SK-N-SH treated with all-trans-retinoic acid at 6 μM for 48 hours (cell line): ENCODE measurements around the gene OAS1.

Source experiments
- ATAC-seq: fragments of 200-7000 bp; cut with Tn5 transposase; 3 replicates; pipeline ENCODE4 v1.9.1; 2020; ENCODE audit warnings: mild to moderate bottlenecking, moderate library complexity
- ARNTL ChIP-seq: fragments of 450-650 bp; formaldehyde crosslinking; IDR thresholded peaks from 2 replicates; pipeline ENCODE4 v1.5.0; 2020; ENCODE audit warnings: low read depth, mild to moderate bottlenecking, moderate library complexity, borderline replicate concordance
- BACH2 ChIP-seq: fragments of 250-450 bp; sonication (Bioruptor Pico); IDR thresholded peaks from 2 replicates; pipeline ENCODE4 v1.9.0; 2021; ENCODE audit warnings: mild to moderate bottlenecking, borderline replicate concordance
- CSDC2 ChIP-seq: fragments of 250-450 bp; sonication (Bioruptor Pico); IDR thresholded peaks from 2 replicates; pipeline ENCODE4 v1.5.0; 2020; ENCODE audit warnings: mild to moderate bottlenecking, moderate library complexity
- CSRNP3 ChIP-seq: fragments of 250-450 bp; sonication (Bioruptor Pico); IDR thresholded peaks from 2 replicates; pipeline ENCODE4 v1.5.1; 2021; ENCODE audit warnings: mild to moderate bottlenecking, moderate library complexity
- ESRRG ChIP-seq: fragments of 250-450 bp; sonication (Bioruptor Pico); IDR thresholded peaks from 2 replicates; pipeline ENCODE4 v1.6.1; 2021; ENCODE audit warnings: mild to moderate bottlenecking
- GLIS3 ChIP-seq: fragments of 250-450 bp; sonication (Bioruptor Pico); IDR thresholded peaks from 2 replicates; pipeline ENCODE4 v1.5.0; 2020; ENCODE audit warnings: mild to moderate bottlenecking, moderate library complexity
- ISL1 ChIP-seq: fragments of 250-450 bp; sonication (Bioruptor Pico); IDR thresholded peaks from 2 replicates; pipeline ENCODE4 v2.1.2; 2022; ENCODE audit warnings: mild to moderate bottlenecking, moderate library complexity
- OSR1 ChIP-seq: fragments of 250-450 bp; sonication (Bioruptor Pico); IDR thresholded peaks from 2 replicates; pipeline ENCODE4 v1.8.0; 2022; ENCODE audit warnings: moderate library complexity, mild to moderate bottlenecking, inconsistent platforms
- POU6F1 ChIP-seq: fragments of 250-450 bp; sonication (Bioruptor Pico); IDR thresholded peaks from 2 replicates; pipeline ENCODE4 v1.8.0; 2021; ENCODE audit warnings: low read depth, mild to moderate bottlenecking, moderate library complexity, borderline replicate concordance
- PPARA ChIP-seq: fragments of 250-450 bp; sonication (Bioruptor Pico); IDR thresholded peaks from 2 replicates; pipeline ENCODE4 v1.5.0; 2020; ENCODE audit warnings: mild to moderate bottlenecking, borderline replicate concordance
- RARB ChIP-seq: fragments of 250-450 bp; sonication (Bioruptor Pico); IDR thresholded peaks from 2 replicates; pipeline ENCODE4 v1.8.0; 2021; ENCODE audit warnings: mild to moderate bottlenecking, moderate library complexity
- SNAI2 ChIP-seq: fragments of 250-450 bp; sonication (Bioruptor Pico); IDR thresholded peaks from 2 replicates; pipeline ENCODE4 v1.5.0; 2020; ENCODE audit warnings: mild to moderate bottlenecking, moderate library complexity
- TCF4 ChIP-seq: fragments of 250-450 bp; sonication (Bioruptor Pico); IDR thresholded peaks from 2 replicates; pipeline ENCODE4 v1.8.0; 2021; ENCODE audit warnings: mild to moderate bottlenecking, moderate library complexity, borderline replicate concordance
- TOX ChIP-seq: fragments of 250-450 bp; sonication (Bioruptor Pico); IDR thresholded peaks from 2 replicates; pipeline ENCODE4 v1.8.0; 2021; ENCODE audit warnings: mild to moderate bottlenecking, moderate library complexity, borderline replicate concordance
- ZFP3 ChIP-seq: fragments of 250-450 bp; sonication (Bioruptor Pico); IDR thresholded peaks from 2 replicates; pipeline ENCODE4 v1.5.0; 2020; ENCODE audit warnings: mild to moderate bottlenecking, moderate library complexity
- ZNF565 ChIP-seq: fragments of 450-650 bp; formaldehyde crosslinking; conservative IDR thresholded peaks from 2 replicates; pipeline ENCODE4 v1.5.0; 2020; ENCODE audit warnings: low read depth, mild to moderate bottlenecking, moderate library complexity
- ZNF70 ChIP-seq: fragments of 450-650 bp; formaldehyde crosslinking; IDR thresholded peaks from 2 replicates; pipeline ENCODE4 v1.5.0; 2020; ENCODE audit warnings: mild to moderate bottlenecking, moderate library complexity
- ZNF8 ChIP-seq: fragments of 450-650 bp; formaldehyde crosslinking; IDR thresholded peaks from 2 replicates; pipeline ENCODE4 v1.5.0; 2020; ENCODE audit warnings: mild to moderate bottlenecking, moderate library complexity
- TF ChIP-seq, protein P1 (sequence below): fragments of 250-450 bp; sonication (Bioruptor Pico); IDR thresholded peaks from 2 replicates; pipeline ENCODE4 v1.8.0; 2020; ENCODE audit warnings: mild to moderate bottlenecking, moderate library complexity, borderline replicate concordance
- TF ChIP-seq, protein P2 (sequence below): fragments of 250-450 bp; sonication (Bioruptor Pico); IDR thresholded peaks from 2 replicates; pipeline ENCODE4 v1.5.0; 2020; ENCODE audit warnings: mild to moderate bottlenecking, moderate library complexity

Gene OAS1

DNA sequence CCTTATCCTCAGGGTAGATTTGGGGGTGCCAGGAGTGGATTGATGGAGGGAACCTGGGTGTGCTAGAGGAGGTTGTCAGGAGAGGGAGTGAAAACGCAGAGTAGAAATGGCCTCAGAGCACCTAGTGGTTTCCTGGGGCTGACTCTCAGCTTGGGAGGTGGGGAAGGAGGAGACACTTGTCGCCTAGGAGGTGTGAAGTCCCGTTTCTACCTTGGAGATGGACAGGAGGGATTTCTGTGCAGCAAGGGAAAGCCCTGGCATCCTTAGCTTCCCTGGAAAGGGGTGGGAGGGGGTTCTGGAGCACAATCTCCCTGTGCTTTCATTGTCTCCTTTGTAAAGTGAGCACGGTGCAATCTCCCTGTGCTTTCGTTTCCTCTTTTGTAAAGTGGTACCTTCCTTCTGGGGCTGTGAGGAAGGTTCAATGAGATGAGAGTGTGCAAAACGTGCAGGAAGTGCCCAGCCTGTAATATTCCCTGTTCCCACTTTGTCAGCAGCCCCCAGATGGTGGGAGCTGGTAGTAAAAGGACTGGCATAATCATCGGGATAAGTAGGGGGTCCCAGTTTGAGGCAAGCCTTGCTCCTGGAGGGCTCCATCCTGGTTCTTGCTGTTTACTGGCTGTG lies 33.1 kb downstream of the OAS1 start:
- ATAC-seq: no peak
- TF ChIP-seq GLIS3 (CRISPR knock-in tag) (no peak), RARB (CRISPR knock-in tag) (no peak), ZNF565 (no peak), OSR1 (CRISPR knock-in tag) (no peak), ESRRG (CRISPR knock-in tag) (no peak), ZNF8 (CRISPR knock-in tag) (no peak), TCF4 (CRISPR knock-in tag) (no peak), BACH2 (CRISPR knock-in tag) (no peak), ZFP3 (no peak), SNAI2 (CRISPR knock-in tag) (no peak), PPARA (CRISPR knock-in tag) (no peak), ZNF70 (CRISPR knock-in tag) (no peak), POU6F1 (CRISPR knock-in tag) (no peak), ISL1 (CRISPR knock-in tag) (no peak)
- TF ChIP-seq, protein P1, sequence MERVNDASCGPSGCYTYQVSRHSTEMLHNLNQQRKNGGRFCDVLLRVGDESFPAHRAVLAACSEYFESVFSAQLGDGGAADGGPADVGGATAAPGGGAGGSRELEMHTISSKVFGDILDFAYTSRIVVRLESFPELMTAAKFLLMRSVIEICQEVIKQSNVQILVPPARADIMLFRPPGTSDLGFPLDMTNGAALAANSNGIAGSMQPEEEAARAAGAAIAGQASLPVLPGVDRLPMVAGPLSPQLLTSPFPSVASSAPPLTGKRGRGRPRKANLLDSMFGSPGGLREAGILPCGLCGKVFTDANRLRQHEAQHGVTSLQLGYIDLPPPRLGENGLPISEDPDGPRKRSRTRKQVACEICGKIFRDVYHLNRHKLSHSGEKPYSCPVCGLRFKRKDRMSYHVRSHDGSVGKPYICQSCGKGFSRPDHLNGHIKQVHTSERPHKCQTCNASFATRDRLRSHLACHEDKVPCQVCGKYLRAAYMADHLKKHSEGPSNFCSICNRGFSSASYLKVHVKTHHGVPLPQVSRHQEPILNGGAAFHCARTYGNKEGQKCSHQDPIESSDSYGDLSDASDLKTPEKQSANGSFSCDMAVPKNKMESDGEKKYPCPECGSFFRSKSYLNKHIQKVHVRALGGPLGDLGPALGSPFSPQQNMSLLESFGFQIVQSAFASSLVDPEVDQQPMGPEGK: no peak

DNA sequence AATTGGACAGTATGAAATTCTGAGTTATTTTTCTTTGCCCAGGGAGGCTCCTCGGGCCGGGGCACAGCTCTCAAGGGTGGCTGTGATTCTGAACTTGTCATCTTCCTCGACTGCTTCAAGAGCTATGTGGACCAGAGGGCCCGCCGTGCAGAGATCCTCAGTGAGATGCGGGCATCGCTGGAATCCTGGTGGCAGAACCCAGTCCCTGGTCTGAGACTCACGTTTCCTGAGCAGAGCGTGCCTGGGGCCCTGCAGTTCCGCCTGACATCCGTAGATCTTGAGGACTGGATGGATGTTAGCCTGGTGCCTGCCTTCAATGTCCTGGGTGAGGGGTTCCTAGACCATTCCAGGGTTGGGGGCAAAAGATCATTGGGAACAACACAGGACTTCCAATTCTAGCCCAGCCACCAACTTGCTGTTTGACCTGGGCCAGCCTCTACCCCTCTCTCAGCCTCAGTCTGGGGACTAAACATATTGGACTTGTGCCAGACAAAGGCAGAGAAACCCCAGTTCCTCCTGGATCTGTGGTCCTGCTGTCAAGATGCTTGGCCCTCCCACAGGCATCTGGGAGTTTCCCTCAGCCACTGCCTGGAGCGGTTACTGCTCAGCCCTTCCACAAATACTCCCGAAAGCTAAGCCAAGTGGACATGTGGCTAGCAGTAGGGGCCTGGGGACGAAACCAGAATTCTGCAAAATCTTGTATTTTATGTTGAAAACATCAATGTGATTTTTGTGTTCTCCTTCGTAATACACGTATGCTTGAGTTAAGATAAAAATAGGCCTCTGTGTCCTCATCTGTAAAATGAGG lies 35.0 kb downstream of the OAS1 start:
- ATAC-seq: no peak
- TF ChIP-seq CSDC2 (CRISPR knock-in tag) (no peak), OSR1 (CRISPR knock-in tag) (no peak)

GRCh38 chr12:112942572-112942971 lies 35.8 kb downstream of the OAS1 start:
- TF ChIP-seq SNAI2 (CRISPR knock-in tag) (no peak), OSR1 (CRISPR knock-in tag) (no peak), BACH2 (CRISPR knock-in tag) (no peak), ISL1 (CRISPR knock-in tag) (no peak), CSDC2 (CRISPR knock-in tag) (no peak), POU6F1 (CRISPR knock-in tag) (no peak), ZNF70 (CRISPR knock-in tag) (no peak), ZNF565 (no peak), CSRNP3 (CRISPR knock-in tag) (no peak), ARNTL (CRISPR knock-in tag) (no peak), TOX (CRISPR knock-in tag) (no peak)
- TF ChIP-seq, protein P1: no peak
- TF ChIP-seq, protein P2, sequence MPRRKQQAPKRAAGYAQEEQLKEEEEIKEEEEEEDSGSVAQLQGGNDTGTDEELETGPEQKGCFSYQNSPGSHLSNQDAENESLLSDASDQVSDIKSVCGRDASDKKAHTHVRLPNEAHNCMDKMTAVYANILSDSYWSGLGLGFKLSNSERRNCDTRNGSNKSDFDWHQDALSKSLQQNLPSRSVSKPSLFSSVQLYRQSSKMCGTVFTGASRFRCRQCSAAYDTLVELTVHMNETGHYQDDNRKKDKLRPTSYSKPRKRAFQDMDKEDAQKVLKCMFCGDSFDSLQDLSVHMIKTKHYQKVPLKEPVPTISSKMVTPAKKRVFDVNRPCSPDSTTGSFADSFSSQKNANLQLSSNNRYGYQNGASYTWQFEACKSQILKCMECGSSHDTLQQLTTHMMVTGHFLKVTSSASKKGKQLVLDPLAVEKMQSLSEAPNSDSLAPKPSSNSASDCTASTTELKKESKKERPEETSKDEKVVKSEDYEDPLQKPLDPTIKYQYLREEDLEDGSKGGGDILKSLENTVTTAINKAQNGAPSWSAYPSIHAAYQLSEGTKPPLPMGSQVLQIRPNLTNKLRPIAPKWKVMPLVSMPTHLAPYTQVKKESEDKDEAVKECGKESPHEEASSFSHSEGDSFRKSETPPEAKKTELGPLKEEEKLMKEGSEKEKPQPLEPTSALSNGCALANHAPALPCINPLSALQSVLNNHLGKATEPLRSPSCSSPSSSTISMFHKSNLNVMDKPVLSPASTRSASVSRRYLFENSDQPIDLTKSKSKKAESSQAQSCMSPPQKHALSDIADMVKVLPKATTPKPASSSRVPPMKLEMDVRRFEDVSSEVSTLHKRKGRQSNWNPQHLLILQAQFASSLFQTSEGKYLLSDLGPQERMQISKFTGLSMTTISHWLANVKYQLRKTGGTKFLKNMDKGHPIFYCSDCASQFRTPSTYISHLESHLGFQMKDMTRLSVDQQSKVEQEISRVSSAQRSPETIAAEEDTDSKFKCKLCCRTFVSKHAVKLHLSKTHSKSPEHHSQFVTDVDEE (CRISPR knock-in tag): no peak
- no peak for ATAC-seq
